GM12878 (cell line): ENCODE results near the gene CTNNA3.

Experiments
- CREM ChIP-seq: IDR thresholded peaks from 2 replicates; pipeline ENCODE4 v1.6.1; 2014; ENCODE audit warnings: antibody characterized with exemption, low read depth
- CTCF ChIP-seq, 3 experiments: IDR thresholded peaks in 2 of 3; conservative IDR thresholded peaks in 1 of 3; 2 replicates each; pipeline ENCODE4 v1.5.1; 2011; ENCODE audit warnings: low read depth in 3 of 3, low read length in 3 of 3, mild to moderate bottlenecking in 3 of 3, control low read depth in 2 of 3, moderate library complexity in 2 of 3, inconsistent platforms in 1 of 3, mixed read lengths in 1 of 3; ENCODE audit not compliant: control insufficient read depth in 2 of 3, insufficient read depth in 1 of 3; ENCODE audit errors: extremely low read depth in 1 of 3
- MYC ChIP-seq: IDR thresholded peaks from 2 replicates; pipeline ENCODE4 v1.6.1; 2011; ENCODE audit warnings: mild to moderate bottlenecking, low read length, moderate library complexity, inconsistent platforms; ENCODE audit not compliant: insufficient read depth, insufficient replicate concordance, insufficient read length, severe bottlenecking
- NRF1 ChIP-seq: conservative IDR thresholded peaks from 2 replicates; pipeline ENCODE4 v1.6.1; 2011; ENCODE audit warnings: mild to moderate bottlenecking, low read depth, low read length, improper control_type of control experiment
- PBX3 ChIP-seq: IDR thresholded peaks from 2 replicates; pipeline ENCODE4 v1.6.1; 2011; ENCODE audit warnings: mild to moderate bottlenecking, low read depth, low read length, moderate library complexity; ENCODE audit not compliant: insufficient replicate concordance
- RAD21 ChIP-seq: IDR thresholded peaks from 2 replicates; pipeline ENCODE4 v1.6.1; 2011; ENCODE audit warnings: mild to moderate bottlenecking, low read depth, low read length, moderate library complexity; ENCODE audit not compliant: insufficient read depth
- RAD51 ChIP-seq: fragments of 450-650 bp; IDR thresholded peaks from 2 replicates; pipeline ENCODE4 v1.6.1; 2016; ENCODE audit warnings: moderate library complexity, mild to moderate bottlenecking, inconsistent platforms
- REST ChIP-seq: IDR thresholded peaks from 2 replicates; pipeline ENCODE4 v1.6.1; 2012; ENCODE audit warnings: mild to moderate bottlenecking, low read depth, low read length
- TARDBP ChIP-seq: IDR thresholded peaks from 2 replicates; pipeline ENCODE4 v1.6.1; 2016; ENCODE audit warnings: borderline replicate concordance
- ZNF274 ChIP-seq: IDR thresholded peaks from one replicate; pipeline ENCODE4 v1.8.0; 2011; ENCODE audit not compliant: insufficient read length, insufficient read depth

DNA sequence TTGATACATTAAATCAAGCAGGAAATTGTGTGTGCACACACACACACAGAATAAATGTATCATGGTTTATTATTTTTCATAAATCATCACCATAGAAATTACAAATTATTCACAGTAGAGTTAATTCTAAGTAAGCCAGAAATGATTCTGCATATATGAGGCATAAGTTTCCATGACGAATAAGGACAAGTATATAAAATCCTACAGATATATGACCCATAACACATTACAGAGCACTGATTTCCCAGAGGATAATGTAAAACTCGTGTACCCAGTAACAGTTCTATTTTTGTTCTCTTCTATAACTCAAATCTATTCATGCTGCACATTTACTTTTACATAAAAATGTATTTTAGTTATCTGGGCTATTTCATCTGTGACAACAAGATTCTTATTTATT, 600.5 kb downstream of the CTNNA3 start:
- TF ChIP-seq ZNF274, result no peak
- no peak for TF ChIP-seq CTCF (IDR thresholded peaks at IDR 0.05 in 2 of 3, conservative IDR thresholded peaks at IDR 0.05 in 1 of 3; ENCODE audit: control insufficient read depth in 2 of 3, extremely low read depth in 1 of 3, insufficient read depth in 1 of 3, low read depth in 3 of 3, low read length in 3 of 3)
- TF ChIP-seq RAD51, result no peak
- no peak for TF ChIP-seq CREM
- no peak for TF ChIP-seq NRF1
- no peak for TF ChIP-seq REST
- TF ChIP-seq TARDBP, result no peak
- no peak for TF ChIP-seq PBX3
- no peak for TF ChIP-seq MYC
- no peak for TF ChIP-seq RAD21
